SKM-1 (cell line): Measurements from ENCODE around the gene FAP.

ENCODE experiments used
- DNase-seq: peaks from one replicate; lab custom pipeline; 2025; ENCODE audit not compliant: unreplicated experiment; lab: John Stamatoyannopoulos, UW

FAP gene

GRCh38 chr2:162242586-162243280 lies 512 bp downstream of the FAP start:
- no peak for DNase-seq

DNA sequence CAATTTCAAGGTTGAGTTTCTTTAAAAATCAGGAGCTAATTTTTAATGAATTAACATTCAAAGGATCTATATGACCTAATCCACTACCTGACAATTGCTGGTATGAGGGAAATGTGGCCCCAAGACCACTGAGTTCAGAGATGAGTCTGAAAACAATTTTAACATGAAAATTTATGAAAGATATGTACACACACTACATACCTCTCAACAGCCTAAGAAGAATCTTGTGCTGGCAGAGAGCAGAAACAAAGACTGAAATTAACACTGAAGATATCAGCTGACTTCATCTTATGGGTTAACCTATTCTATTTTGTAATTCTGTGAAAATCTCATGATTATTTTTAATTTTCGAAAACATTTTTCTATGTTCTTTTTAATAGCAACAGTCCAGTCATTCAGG lies 1.7 kb downstream of the FAP start:
- DNase-seq = no peak

GRCh38 chr2:162234620-162235462 lies 8.4 kb downstream of the FAP start:
- DNase-seq = no peak

GRCh38 chr2:162233197-162233596 lies 10.0 kb downstream of the FAP start:
- peak; percentile 15 for DNase-seq

- no peak for DNase-seq
Measured at GRCh38 chr2:162232671-162233070, 10.6 kb downstream of the FAP start.

DNA sequence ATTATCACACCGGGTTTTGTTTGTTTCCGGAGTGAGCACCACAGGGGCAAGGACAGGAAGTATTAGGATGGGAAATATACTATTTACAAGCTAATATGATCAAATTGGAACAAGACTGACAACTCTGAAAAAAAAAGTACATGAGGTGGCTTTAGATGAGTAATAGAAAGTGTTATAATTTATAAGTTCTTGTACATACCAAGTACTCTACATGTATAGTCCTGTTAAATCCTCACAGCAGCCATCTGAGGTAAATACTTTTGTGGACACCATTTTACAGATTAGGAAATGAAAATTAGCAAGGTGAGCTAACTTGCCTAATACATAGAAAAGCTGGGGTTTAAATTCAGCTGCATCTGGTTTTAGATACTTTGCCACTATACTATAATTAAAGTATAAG lies 11.2 kb downstream of the FAP start:
- no peak for DNase-seq

GRCh38 chr2:162230761-162231160 lies 12.5 kb downstream of the FAP start:
- no peak for DNase-seq

DNA sequence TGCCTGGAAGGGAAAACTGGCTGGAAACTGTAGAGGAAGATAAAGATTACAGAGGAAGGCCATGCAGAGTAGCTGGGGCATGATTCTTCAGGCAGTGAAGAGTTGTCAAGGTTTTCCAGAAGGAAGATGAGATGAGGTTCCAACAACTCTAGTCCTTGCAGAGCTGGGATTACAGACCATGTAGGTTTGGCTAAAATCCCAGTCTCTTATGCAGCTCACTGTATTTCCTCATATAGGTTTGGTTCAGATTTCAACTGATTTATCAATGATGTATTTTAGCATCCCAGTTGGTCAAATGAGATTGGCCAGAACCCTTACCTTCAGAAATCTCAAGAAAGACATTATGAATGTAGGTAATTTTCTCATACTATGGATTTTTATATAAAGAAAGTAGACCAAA lies 16.4 kb downstream of the FAP start:
- DNase-seq = no peak

GRCh38 chr2:162221064-162221463 lies 22.2 kb downstream of the FAP start:
- peak; percentile 39 for DNase-seq

DNA sequence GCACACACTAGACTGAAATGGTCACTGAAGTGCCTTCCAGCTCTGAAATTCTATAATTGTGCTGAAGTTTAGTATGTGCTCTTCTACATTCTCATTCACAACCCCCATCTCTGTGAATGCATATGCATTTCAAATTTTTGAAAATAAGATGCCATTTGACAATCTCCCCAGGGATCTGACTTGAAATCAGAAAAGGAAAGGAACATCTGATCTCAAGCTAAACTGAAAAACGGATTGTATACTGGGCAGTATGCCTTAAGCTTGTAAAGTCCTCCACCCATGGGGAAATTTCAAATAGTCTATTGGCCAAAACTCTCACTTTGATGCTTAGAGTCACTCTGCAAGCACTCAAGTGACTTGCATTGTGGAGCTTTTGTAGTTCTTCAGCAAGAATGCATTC lies 22.9 kb downstream of the FAP start:
- DNase-seq = no peak

GRCh38 chr2:162219426-162219825 lies 23.8 kb downstream of the FAP start:
- DNase-seq = no peak

DNA sequence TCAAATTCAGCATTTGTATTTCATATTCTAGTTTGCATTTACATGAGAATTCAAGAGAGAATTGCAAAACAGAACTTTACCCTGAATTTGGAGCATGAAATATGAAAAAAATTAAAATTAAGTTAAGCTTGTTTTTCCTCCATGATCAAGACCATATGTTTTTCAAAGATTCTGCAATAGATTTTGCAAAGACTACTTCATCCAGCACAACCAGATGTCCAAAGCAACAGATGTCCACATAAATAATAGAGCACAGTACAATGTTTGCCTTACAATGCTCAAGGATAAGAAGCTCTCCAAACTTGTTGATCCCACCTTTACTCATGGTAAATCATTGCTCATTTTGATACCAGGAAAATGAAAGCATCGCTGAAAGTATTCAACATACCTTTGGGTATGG lies 25.6 kb downstream of the FAP start:
- DNase-seq = no peak

DNA sequence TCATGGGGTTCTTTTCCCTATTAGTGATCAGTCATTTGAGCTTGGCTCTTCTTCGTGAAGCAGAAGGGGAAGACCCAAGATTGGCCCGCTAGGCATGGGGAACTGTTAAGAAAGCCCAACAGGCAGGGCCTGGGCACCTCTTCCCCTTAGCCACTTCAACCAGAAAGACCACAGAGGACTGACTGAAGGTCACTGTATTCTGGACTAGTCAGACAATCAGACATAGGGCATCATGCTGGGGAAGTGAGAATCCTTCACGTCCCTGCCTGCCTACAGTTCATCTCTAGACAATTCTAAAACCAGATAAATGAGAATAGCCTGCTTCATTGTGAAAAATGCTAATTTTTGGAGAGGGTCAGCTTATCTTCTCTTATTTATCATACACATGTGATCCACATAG lies 28.1 kb downstream of the FAP start:
- no peak for DNase-seq

- no peak for DNase-seq
Measured at GRCh38 chr2:162212366-162212765, 30.9 kb downstream of the FAP start.

DNA sequence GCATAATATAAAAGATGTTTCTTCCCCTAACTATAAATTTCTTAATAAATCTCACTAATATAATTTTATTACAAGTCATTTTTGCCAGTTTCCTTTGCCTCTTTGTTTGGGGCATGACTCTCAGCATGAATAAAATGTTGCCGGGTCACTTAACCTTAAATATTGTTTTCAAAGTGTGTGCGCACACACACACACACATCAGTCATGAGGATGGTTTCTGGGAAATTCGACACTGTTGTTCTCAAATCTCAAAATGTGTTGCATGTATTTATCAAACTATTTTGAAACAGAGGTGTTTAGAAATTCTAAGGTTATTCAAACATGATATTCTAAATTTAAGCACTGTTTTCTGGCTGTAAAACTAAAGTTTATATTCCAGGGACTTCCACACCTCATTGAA lies 31.5 kb downstream of the FAP start:
- DNase-seq = no peak

- DNase-seq = no peak
Measured at GRCh38 chr2:162210385-162210784, 32.9 kb downstream of the FAP start.

- DNase-seq = no peak
Measured at GRCh38 chr2:162202203-162202602, 41.0 kb downstream of the FAP start.

DNA sequence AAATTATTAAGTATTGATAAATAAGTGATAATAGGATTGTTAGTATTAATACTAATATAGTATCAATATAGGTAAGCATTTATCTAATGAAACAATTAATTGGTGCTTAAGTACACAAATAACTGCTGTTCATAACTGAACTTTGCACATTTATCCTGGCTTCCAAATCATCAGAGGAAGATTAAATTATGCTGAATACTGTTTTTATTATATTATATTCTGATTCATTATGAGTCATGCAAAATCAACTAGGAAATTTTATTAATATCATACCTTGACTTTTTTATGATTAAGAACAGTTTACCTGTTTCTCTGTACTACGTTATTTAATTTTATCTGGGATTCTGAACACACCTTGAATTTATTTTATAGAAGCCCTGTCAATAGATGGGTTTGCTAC lies 42.6 kb downstream of the FAP start:
- DNase-seq = no peak

DNA sequence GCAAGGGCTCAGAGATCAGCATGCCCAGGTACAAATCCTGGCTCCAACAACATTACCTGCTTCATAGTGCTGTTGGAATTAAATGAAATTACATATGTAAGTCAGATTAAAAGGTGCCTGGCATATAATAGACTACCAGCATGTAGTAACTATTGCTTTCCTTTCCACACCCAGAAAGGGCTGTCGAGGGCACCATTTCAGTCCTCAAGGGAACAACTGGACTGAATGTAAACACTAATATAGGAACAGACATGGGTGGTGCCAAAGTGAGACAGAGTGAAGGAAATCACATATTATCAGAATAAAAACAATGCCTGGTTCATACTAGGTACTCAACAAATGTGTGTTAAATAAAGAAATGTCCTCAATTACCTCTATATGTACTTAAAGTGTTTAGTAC lies 43.3 kb downstream of the FAP start:
- DNase-seq = no peak

DNA sequence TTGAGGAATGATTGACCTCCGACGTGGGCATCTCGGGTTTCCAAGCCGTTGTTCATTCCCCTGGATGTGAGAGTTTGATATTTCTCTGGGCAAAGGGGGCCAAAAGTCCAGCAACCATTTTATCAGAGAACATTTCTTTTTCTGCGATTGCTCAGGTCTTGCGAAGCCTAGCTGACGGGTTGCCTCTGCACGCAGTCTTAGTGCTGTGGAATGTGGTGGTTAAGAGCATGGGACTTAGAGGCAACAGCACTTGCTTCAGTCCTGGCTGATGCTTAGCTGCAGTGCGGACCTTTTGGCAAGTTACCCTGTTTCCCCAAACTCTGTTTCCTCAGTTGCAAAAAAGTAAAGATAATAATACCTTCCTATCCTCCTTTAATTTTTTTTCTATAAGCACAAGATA lies 45.0 kb downstream of the FAP start:
- no peak for DNase-seq

- no peak for DNase-seq
Measured at GRCh38 chr2:162197069-162197825, 46.0 kb downstream of the FAP start.

- no peak for DNase-seq
Measured at GRCh38 chr2:162196638-162197037, 46.6 kb downstream of the FAP start.
